ENCODE measurements around the gene ZBBX.
A peak's percentile ranks its signal among the peaks of the same experiment; 100 is the strongest.

GRCh38 chr3:167350245-167350862 is 29.7 kb downstream of the ZBBX start:
- peak; percentile 56 for TF ChIP-seq CTCF (IDR thresholded peaks at IDR 0.05; ENCODE audit: low read length)
- no peak for TF ChIP-seq EZH2 (optimal IDR thresholded peaks at IDR 0.05; ENCODE audit: low read depth, low read length)
- no peak for TF ChIP-seq EZH2phosphoT487 (IDR thresholded peaks at IDR 0.05; ENCODE audit: low read length)

Measured in MM.1S (cell line).